Measurements from ENCODE around the gene POLE. TPM values are rescaled to one million over a fixed set of nuclear protein-coding genes. Genes with fewer than 3 reads are reported as not detected.

Gene POLE
- total RNA-seq, 2 experiments from 2014 or later = 157 to 230 TPM

DNA sequence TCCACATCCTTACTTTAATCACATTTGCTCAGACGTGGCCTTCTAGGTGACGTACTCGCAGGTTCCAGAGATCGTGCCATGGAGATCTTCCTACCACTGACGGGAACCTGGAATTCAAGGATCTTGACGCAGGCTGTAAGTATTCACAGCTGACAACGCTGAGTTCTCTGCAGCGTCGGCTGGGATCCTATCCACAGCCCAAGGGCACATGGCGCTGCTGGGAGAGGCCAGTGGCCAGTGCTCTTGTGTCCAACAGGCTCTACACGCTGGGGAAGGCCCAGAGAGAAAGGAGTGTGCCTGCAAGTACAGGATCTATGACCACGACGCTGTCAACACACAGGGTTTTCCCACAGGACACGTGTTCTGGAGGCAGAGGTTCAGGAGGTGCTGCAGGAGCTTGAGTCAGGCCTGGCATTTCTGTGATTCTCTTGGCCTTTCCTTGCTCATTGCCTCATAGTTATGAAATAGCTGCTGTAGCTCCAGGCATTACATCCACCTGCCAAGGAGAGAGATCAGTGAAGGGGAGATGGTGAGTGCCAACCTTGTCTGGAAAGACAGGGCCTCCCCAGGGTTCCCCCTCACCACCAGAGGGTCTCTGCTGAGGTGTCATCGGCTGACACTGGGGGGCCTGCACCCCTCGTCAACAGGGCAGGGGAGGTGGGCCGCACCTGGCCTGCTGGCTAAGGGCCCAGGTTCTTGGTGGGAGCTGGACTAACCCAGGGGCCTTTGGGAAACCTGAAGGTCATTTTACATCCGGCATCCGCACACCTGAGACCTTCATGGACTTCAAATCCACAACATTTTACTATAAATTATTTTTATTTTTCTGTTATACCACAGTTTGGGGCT, 98.1 kb downstream of the POLE start:
- CTCF ChIA-PET (ENCODE audit: unreplicated experiment) = no interaction called here
- Histone ChIP-seq H3K4me2 (ENCODE audit: low read length) (no peak overlapping the region), H3K4me3 (ENCODE audit: low read depth, low read length, poor library complexity, severe bottlenecking) (no peak overlapping the region), H4K20me1 (ENCODE audit: insufficient read depth, low read length) (no peaks in the 10 kb centered on the region), H3K36me3 (ENCODE audit: insufficient read depth, low read length) (no peaks in the 10 kb centered on the region), H3K4me1 (ENCODE audit: insufficient read depth, low read length, poor library complexity, severe bottlenecking) (no peaks in the 10 kb centered on the region), H2AFZ (ENCODE audit: low read length) (no peak overlapping the region), H3K9me3 (ENCODE audit: low read length) (no peaks in the 10 kb centered on the region), H3K79me2 (ENCODE audit: insufficient read depth, low read depth, low read length) (no peaks in the 10 kb centered on the region), H3K9me2 (ENCODE audit: insufficient read depth, low read length) (no peaks in the 10 kb centered on the region), H3K27ac (ENCODE audit: low read depth, low read length, poor library complexity, severe bottlenecking) (no peak overlapping the region)
- intact Hi-C loops (cut with micrococcal nuclease; ENCODE audit: unreplicated experiment) = no loop called here
- no TSS peak for BruUV-seq (replicated peaks)
- TF ChIP-seq, protein P1, sequence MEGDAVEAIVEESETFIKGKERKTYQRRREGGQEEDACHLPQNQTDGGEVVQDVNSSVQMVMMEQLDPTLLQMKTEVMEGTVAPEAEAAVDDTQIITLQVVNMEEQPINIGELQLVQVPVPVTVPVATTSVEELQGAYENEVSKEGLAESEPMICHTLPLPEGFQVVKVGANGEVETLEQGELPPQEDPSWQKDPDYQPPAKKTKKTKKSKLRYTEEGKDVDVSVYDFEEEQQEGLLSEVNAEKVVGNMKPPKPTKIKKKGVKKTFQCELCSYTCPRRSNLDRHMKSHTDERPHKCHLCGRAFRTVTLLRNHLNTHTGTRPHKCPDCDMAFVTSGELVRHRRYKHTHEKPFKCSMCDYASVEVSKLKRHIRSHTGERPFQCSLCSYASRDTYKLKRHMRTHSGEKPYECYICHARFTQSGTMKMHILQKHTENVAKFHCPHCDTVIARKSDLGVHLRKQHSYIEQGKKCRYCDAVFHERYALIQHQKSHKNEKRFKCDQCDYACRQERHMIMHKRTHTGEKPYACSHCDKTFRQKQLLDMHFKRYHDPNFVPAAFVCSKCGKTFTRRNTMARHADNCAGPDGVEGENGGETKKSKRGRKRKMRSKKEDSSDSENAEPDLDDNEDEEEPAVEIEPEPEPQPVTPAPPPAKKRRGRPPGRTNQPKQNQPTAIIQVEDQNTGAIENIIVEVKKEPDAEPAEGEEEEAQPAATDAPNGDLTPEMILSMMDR (conservative IDR thresholded peaks at IDR 0.05; ENCODE audit: low read length) = no peak
- TF ChIP-seq EZH2phosphoT487 (IDR thresholded peaks at IDR 0.05; ENCODE audit: borderline replicate concordance, low read depth, low read length) = no peak
- POLR2A ChIA-PET = interaction anchor here (0.6 kb wide), 1 partner anchor 44 kb away, joined by 6 read pairs; no protein-coding TSS in a partner anchor
- DNase-seq (ENCODE audit: low spot score) = no peak

DNA sequence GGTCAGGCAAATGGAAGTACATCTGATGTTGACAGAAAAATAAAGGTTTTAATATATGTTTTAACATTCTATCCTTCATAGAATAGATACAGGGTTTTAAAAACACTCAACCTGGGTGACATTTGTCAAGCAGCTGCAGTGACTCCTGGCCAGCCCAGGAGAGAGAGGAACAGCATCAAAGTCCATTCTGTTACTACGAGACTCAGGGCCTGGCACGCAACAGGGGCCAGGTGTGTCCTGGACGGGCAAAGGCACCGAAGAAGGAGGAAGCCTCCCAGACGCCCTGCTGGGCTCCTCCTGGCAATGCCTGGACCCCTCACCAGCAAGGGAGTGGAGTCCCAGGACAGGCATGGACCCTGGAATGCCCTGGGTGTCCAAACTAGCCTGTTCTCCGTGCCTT, 98.8 kb downstream of the POLE start:
- H3K27ac ChIP-seq (ENCODE audit: low read depth, low read length, poor library complexity, severe bottlenecking) = no peak overlapping the region
- H3K79me2 ChIP-seq (ENCODE audit: insufficient read depth, low read depth, low read length) = no peaks in the 10 kb centered on the region
- no peaks in the 10 kb centered on the region for H3K9me3 ChIP-seq (ENCODE audit: low read length)
- intact Hi-C loops (cut with micrococcal nuclease; ENCODE audit: unreplicated experiment) = no loop called here
- BruUV-seq (replicated peaks) = no TSS peak
- H4K20me1 ChIP-seq (ENCODE audit: insufficient read depth, low read length) = no peaks in the 10 kb centered on the region
- H3K9me2 ChIP-seq (ENCODE audit: insufficient read depth, low read length) = no peaks in the 10 kb centered on the region
- ChIA-PET POLR2A (no interaction called here), CTCF (ENCODE audit: unreplicated experiment) (no interaction called here)
- H3K36me3 ChIP-seq (ENCODE audit: insufficient read depth, low read length) = no peaks in the 10 kb centered on the region
- no peak overlapping the region for H3K4me3 ChIP-seq (ENCODE audit: low read depth, low read length, poor library complexity, severe bottlenecking)
- no peak overlapping the region for H3K4me2 ChIP-seq (ENCODE audit: low read length)
- no peak for DNase-seq (ENCODE audit: low spot score)
- no peak overlapping the region for H2AFZ ChIP-seq (ENCODE audit: low read length)
- H3K4me1 ChIP-seq (ENCODE audit: insufficient read depth, low read length, poor library complexity, severe bottlenecking) = no peaks in the 10 kb centered on the region
- TF ChIP-seq, protein P1 (conservative IDR thresholded peaks at IDR 0.05; ENCODE audit: low read length) = no peak
- no peak for TF ChIP-seq EZH2phosphoT487 (IDR thresholded peaks at IDR 0.05; ENCODE audit: borderline replicate concordance, low read depth, low read length)

DNA sequence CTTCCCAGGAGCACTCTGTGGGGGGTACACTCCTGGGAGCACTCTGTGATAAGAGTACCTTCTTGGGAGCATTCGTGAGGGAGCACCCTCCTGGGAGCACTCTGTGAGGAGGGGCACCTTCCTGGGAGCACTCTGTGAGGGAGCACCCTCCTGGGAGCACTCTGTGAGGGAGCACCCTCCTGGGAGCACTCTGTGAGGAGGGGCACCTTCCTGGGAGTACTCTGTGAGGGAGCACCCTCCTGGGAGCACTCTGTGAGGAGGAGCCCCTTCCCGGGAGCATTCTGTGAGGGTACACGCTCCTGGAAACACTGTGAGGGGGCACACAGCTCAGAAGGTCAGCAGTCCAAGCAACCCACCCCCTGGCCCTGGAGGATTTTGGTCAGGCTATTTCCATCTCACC, 99.4 kb downstream of the POLE start:
- intact Hi-C loops (cut with micrococcal nuclease; ENCODE audit: unreplicated experiment) = no loop called here
- Histone ChIP-seq H3K36me3 (ENCODE audit: insufficient read depth, low read length) (no peaks in the 10 kb centered on the region), H3K4me1 (ENCODE audit: insufficient read depth, low read length, poor library complexity, severe bottlenecking) (no peaks in the 10 kb centered on the region), H4K20me1 (ENCODE audit: insufficient read depth, low read length) (no peaks in the 10 kb centered on the region), H3K9me3 (ENCODE audit: low read length) (no peaks in the 10 kb centered on the region), H2AFZ (ENCODE audit: low read length) (no peak overlapping the region), H3K4me3 (ENCODE audit: low read depth, low read length, poor library complexity, severe bottlenecking) (no peak overlapping the region), H3K9me2 (ENCODE audit: insufficient read depth, low read length) (no peaks in the 10 kb centered on the region), H3K4me2 (ENCODE audit: low read length) (no peak overlapping the region), H3K79me2 (ENCODE audit: insufficient read depth, low read depth, low read length) (no peaks in the 10 kb centered on the region), H3K27ac (ENCODE audit: low read depth, low read length, poor library complexity, severe bottlenecking) (no peak overlapping the region)
- ChIA-PET CTCF (ENCODE audit: unreplicated experiment) (no interaction called here), POLR2A (no interaction called here)
- BruUV-seq (replicated peaks) = no TSS peak
- DNase-seq (ENCODE audit: low spot score) = no peak
- TF ChIP-seq, protein P1 (conservative IDR thresholded peaks at IDR 0.05; ENCODE audit: low read length) = no peak
- TF ChIP-seq EZH2phosphoT487 (IDR thresholded peaks at IDR 0.05; ENCODE audit: borderline replicate concordance, low read depth, low read length) = no peak
